Measurements from ENCODE around the gene SULT1B1. TPM values are rescaled to one million over a fixed set of nuclear protein-coding genes. Genes with fewer than 3 reads are reported as not detected.
A peak's percentile ranks its signal among the peaks of the same experiment; 100 is the strongest.

The SULT1B1 gene
- total and polyA plus RNA-seq, 5 donors from 2014 or later, result 3.9 to 12.4 (median 5.1) TPM

- Histone ChIP-seq H3K4me3 (ENCODE audit: low read depth, low read length) (no peak overlapping the region), H3K27ac (ENCODE audit: insufficient read depth, low read length, poor library complexity, severe bottlenecking) (no peak overlapping the region), H3K9me3 (ENCODE audit: control insufficient read depth in 2 of 2, low read length in 2 of 2) (no peaks in the 10 kb centered on the region), H3K36me3 (ENCODE audit: control insufficient read depth, insufficient read depth, low read length) (no peaks in the 10 kb centered on the region), H3K4me1 (ENCODE audit: control insufficient read depth, insufficient read depth, low read length, poor library complexity, severe bottlenecking) (no peaks in the 10 kb centered on the region), H3K27me3 (ENCODE audit: control insufficient read depth, insufficient read depth, low read length) (no peaks in the 10 kb centered on the region)
- Mint-ChIP-seq H3K4me1 (peaks cover 0 to 12% (median 6%) of the 10 kb centered on the region in 4 donors), H3K27me3 (no peaks in the 10 kb centered on the region), H3K9me3 (peaks cover 0 to 17% (median 2%) of the 10 kb centered on the region in 7 donors), H3K27ac (no peak overlapping the region), H3K4me3 (no peak overlapping the region), H3K36me3 (peaks cover 51% of the 10 kb centered on the region)
- DNase-seq, result no peak
- no peak for ATAC-seq (ENCODE audit: low read depth in 2 of 2)
Observed at GRCh38 chr4:69750346-69750745, 10.1 kb downstream of the SULT1B1 start.

GRCh38 chr4:69749771-69750170, 10.6 kb downstream of the SULT1B1 start:
- Mint-ChIP-seq H3K4me3 (no peak overlapping the region), H3K9me3 (peaks cover 0 to 17% (median 2%) of the 10 kb centered on the region in 7 donors), H3K4me1 (peaks cover 0 to 8% (median 2%) of the 10 kb centered on the region in 4 donors), H3K27me3 (no peaks in the 10 kb centered on the region), H3K27ac (no peak overlapping the region), H3K36me3 (peaks cover 51% of the 10 kb centered on the region)
- DNase-seq (no peak), ATAC-seq (ENCODE audit: low read depth in 2 of 2) (no peak)
- H3K4me3 ChIP-seq (ENCODE audit: low read depth, low read length), result no peak overlapping the region
- H3K4me1 ChIP-seq (ENCODE audit: control insufficient read depth, insufficient read depth, low read length, poor library complexity, severe bottlenecking), result no peaks in the 10 kb centered on the region
- H3K27me3 ChIP-seq (ENCODE audit: control insufficient read depth, insufficient read depth, low read length), result no peaks in the 10 kb centered on the region
- no peaks in the 10 kb centered on the region for H3K36me3 ChIP-seq (ENCODE audit: control insufficient read depth, insufficient read depth, low read length)
- no peak overlapping the region for H3K27ac ChIP-seq (ENCODE audit: insufficient read depth, low read length, poor library complexity, severe bottlenecking)
- H3K9me3 ChIP-seq (ENCODE audit: control insufficient read depth in 2 of 2, low read length in 2 of 2), result no peaks in the 10 kb centered on the region

- Histone ChIP-seq H3K36me3 (ENCODE audit: control insufficient read depth, insufficient read depth, low read length) (no peaks in the 10 kb centered on the region), H3K4me1 (ENCODE audit: control insufficient read depth, insufficient read depth, low read length, poor library complexity, severe bottlenecking) (no peaks in the 10 kb centered on the region), H3K27me3 (ENCODE audit: control insufficient read depth, insufficient read depth, low read length) (no peaks in the 10 kb centered on the region), H3K27ac (ENCODE audit: insufficient read depth, low read length, poor library complexity, severe bottlenecking) (no peak overlapping the region), H3K9me3 (ENCODE audit: control insufficient read depth in 2 of 2, low read length in 2 of 2) (no peaks in the 10 kb centered on the region), H3K4me3 (ENCODE audit: low read depth, low read length) (no peak overlapping the region)
- Mint-ChIP-seq H3K27ac (no peak overlapping the region), H3K36me3 (peaks cover 39% of the 10 kb centered on the region), H3K4me1 (peaks cover 0 to 5% (median 2%) of the 10 kb centered on the region in 4 donors), H3K9me3 (peaks cover 0 to 21% (median 4%) of the 10 kb centered on the region in 7 donors), H3K27me3 (no peaks in the 10 kb centered on the region), H3K4me3 (no peak overlapping the region)
- no peak for DNase-seq
- ATAC-seq (ENCODE audit: low read depth in 2 of 2), result no peak
Observed at GRCh38 chr4:69748173-69748572, 12.2 kb downstream of the SULT1B1 start.

- H3K27me3 Mint-ChIP-seq, result no peaks in the 10 kb centered on the region
- H3K9me3 Mint-ChIP-seq, result peaks cover 0 to 30% (median 6%) of the 10 kb centered on the region in 7 donors
- Histone ChIP-seq H3K4me3 (ENCODE audit: low read depth, low read length) (no peak overlapping the region), H3K27me3 (ENCODE audit: control insufficient read depth, insufficient read depth, low read length) (no peaks in the 10 kb centered on the region), H3K36me3 (ENCODE audit: control insufficient read depth, insufficient read depth, low read length) (no peaks in the 10 kb centered on the region), H3K27ac (ENCODE audit: insufficient read depth, low read length, poor library complexity, severe bottlenecking) (no peak overlapping the region), H3K4me1 (ENCODE audit: control insufficient read depth, insufficient read depth, low read length, poor library complexity, severe bottlenecking) (no peaks in the 10 kb centered on the region), H3K9me3 (ENCODE audit: control insufficient read depth in 2 of 2, low read length in 2 of 2) (no peaks in the 10 kb centered on the region)
- H3K36me3 Mint-ChIP-seq, result peaks cover 26% of the 10 kb centered on the region
- peaks cover 0 to 1% (median 0%) of the 10 kb centered on the region in 4 donors for H3K4me1 Mint-ChIP-seq
- ATAC-seq (ENCODE audit: low read depth in 2 of 2) (no peak), DNase-seq (no peak)
- H3K27ac Mint-ChIP-seq, result no peak overlapping the region
- no peak overlapping the region for H3K4me3 Mint-ChIP-seq
Observed at GRCh38 chr4:69744157-69744478, 16.3 kb downstream of the SULT1B1 start.

GRCh38 chr4:69743476-69744156, 16.8 kb downstream of the SULT1B1 start:
- Mint-ChIP-seq H3K27ac (no peak overlapping the region), H3K36me3 (peaks cover 30% of the 10 kb centered on the region), H3K4me1 (peaks cover 0 to 1% (median 0%) of the 10 kb centered on the region in 4 donors), H3K4me3 (no peak overlapping the region), H3K9me3 (peaks cover 0 to 30% (median 8%) of the 10 kb centered on the region in 7 donors), H3K27me3 (no peaks in the 10 kb centered on the region)
- no peak overlapping the region for H3K4me3 ChIP-seq (ENCODE audit: low read depth, low read length)
- H3K27me3 ChIP-seq (ENCODE audit: control insufficient read depth, insufficient read depth, low read length), result no peaks in the 10 kb centered on the region
- no peaks in the 10 kb centered on the region for H3K9me3 ChIP-seq (ENCODE audit: control insufficient read depth in 2 of 2, low read length in 2 of 2)
- H3K36me3 ChIP-seq (ENCODE audit: control insufficient read depth, insufficient read depth, low read length), result no peaks in the 10 kb centered on the region
- ATAC-seq (ENCODE audit: low read depth in 2 of 2), result no peak
- DNase-seq, result no peak
- H3K4me1 ChIP-seq (ENCODE audit: control insufficient read depth, insufficient read depth, low read length, poor library complexity, severe bottlenecking), result no peaks in the 10 kb centered on the region
- H3K27ac ChIP-seq (ENCODE audit: insufficient read depth, low read length, poor library complexity, severe bottlenecking), result no peak overlapping the region

GRCh38 chr4:69742596-69742995, 17.8 kb downstream of the SULT1B1 start:
- no peaks in the 10 kb centered on the region for H3K4me1 ChIP-seq (ENCODE audit: control insufficient read depth, insufficient read depth, low read length, poor library complexity, severe bottlenecking)
- H3K4me3 Mint-ChIP-seq, result no peak overlapping the region
- H3K9me3 ChIP-seq (ENCODE audit: control insufficient read depth in 2 of 2, low read length in 2 of 2), result no peaks in the 10 kb centered on the region
- ATAC-seq (ENCODE audit: low read depth in 2 of 2), result no peak
- H3K27ac Mint-ChIP-seq, result no peak overlapping the region
- H3K4me1 Mint-ChIP-seq, result peaks cover 0 to 1% (median 0%) of the 10 kb centered on the region in 4 donors
- peaks cover 25% of the 10 kb centered on the region for H3K36me3 Mint-ChIP-seq
- no peaks in the 10 kb centered on the region for H3K27me3 ChIP-seq (ENCODE audit: control insufficient read depth, insufficient read depth, low read length)
- H3K36me3 ChIP-seq (ENCODE audit: control insufficient read depth, insufficient read depth, low read length), result no peaks in the 10 kb centered on the region
- H3K27ac ChIP-seq (ENCODE audit: insufficient read depth, low read length, poor library complexity, severe bottlenecking), result no peak overlapping the region
- no peaks in the 10 kb centered on the region for H3K27me3 Mint-ChIP-seq
- no peak overlapping the region for H3K4me3 ChIP-seq (ENCODE audit: low read depth, low read length)
- peaks cover 0 to 25% (median 8%) of the 10 kb centered on the region in 7 donors for H3K9me3 Mint-ChIP-seq
- DNase-seq, result no peak

GRCh38 chr4:69738872-69739271, 21.5 kb downstream of the SULT1B1 start:
- no peaks in the 10 kb centered on the region for H3K36me3 ChIP-seq (ENCODE audit: control insufficient read depth, insufficient read depth, low read length)
- Mint-ChIP-seq H3K36me3 (peaks cover 17% of the 10 kb centered on the region), H3K4me1 (peaks cover 0 to 10% (median under 1%) of the 10 kb centered on the region in 4 donors), H3K27me3 (no peaks in the 10 kb centered on the region), H3K9me3 (peaks cover 0 to 20% (median 4%) of the 10 kb centered on the region in 7 donors), H3K4me3 (no peak overlapping the region), H3K27ac (peak overlapping the region in 1 of 3 donors; percentile 1)
- no peak overlapping the region for H3K4me3 ChIP-seq (ENCODE audit: low read depth, low read length)
- H3K4me1 ChIP-seq (ENCODE audit: control insufficient read depth, insufficient read depth, low read length, poor library complexity, severe bottlenecking), result no peaks in the 10 kb centered on the region
- H3K9me3 ChIP-seq (ENCODE audit: control insufficient read depth in 2 of 2, low read length in 2 of 2), result no peaks in the 10 kb centered on the region
- ATAC-seq (ENCODE audit: low read depth in 2 of 2), result no peak
- no peaks in the 10 kb centered on the region for H3K27me3 ChIP-seq (ENCODE audit: control insufficient read depth, insufficient read depth, low read length)
- DNase-seq, result no peak
- no peak overlapping the region for H3K27ac ChIP-seq (ENCODE audit: insufficient read depth, low read length, poor library complexity, severe bottlenecking)

GRCh38 chr4:69735119-69735518, 25.3 kb downstream of the SULT1B1 start:
- no peaks in the 10 kb centered on the region for H3K27me3 ChIP-seq (ENCODE audit: control insufficient read depth, insufficient read depth, low read length)
- H3K4me1 Mint-ChIP-seq, result peaks cover 0 to 13% (median 3%) of the 10 kb centered on the region in 4 donors
- peaks cover 0 to 6% (median 3%) of the 10 kb centered on the region in 7 donors for H3K9me3 Mint-ChIP-seq
- H3K36me3 Mint-ChIP-seq, result peaks cover 21% of the 10 kb centered on the region
- H3K27me3 Mint-ChIP-seq, result no peaks in the 10 kb centered on the region
- ATAC-seq (ENCODE audit: low read depth in 2 of 2) (no peak), DNase-seq (no peak)
- H3K9me3 ChIP-seq (ENCODE audit: control insufficient read depth in 2 of 2, low read length in 2 of 2), result no peaks in the 10 kb centered on the region
- H3K27ac Mint-ChIP-seq, result peak overlapping the region in 1 of 3 donors; percentile 71
- no peak overlapping the region for H3K4me3 Mint-ChIP-seq
- no peak overlapping the region for H3K4me3 ChIP-seq (ENCODE audit: low read depth, low read length)
- H3K27ac ChIP-seq (ENCODE audit: insufficient read depth, low read length, poor library complexity, severe bottlenecking), result no peak overlapping the region
- no peaks in the 10 kb centered on the region for H3K36me3 ChIP-seq (ENCODE audit: control insufficient read depth, insufficient read depth, low read length)
- no peaks in the 10 kb centered on the region for H3K4me1 ChIP-seq (ENCODE audit: control insufficient read depth, insufficient read depth, low read length, poor library complexity, severe bottlenecking)

Data from CD4-positive, CD25-positive, alpha-beta regulatory T cell (primary cell).